ENCODE measurements around the gene ALG1.

The ALG1 gene

DNA sequence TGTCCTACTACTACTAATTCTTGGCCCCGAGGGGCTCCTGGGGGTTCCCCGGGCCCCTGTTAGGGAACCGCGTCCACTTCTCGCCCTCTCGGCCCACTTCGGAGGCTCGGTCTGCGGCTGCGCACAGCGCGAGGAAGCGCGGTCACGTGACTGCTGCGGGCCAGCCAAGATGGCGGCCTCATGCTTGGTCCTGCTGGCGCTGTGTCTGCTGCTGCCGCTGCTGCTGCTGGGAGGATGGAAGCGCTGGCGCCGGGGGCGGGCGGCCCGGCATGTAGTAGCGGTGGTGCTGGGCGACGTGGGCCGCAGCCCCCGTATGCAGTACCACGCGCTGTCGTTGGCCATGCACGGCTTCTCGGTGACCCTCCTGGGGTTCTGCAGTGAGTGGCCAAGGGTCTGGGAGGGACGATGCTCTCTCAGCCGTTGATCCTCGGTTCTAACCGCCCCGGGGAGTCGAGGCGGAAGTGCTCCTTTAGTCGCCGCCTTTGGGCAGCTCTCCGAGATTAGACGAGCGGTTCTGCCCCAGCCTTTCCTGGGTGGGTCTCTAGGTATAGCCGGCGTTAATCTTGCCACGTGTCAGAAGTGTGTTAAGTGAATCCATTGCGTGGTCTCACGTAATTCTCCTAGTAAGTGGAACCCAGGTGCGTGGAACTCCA lies at the start of gene ALG1:
Gene ALG1, plus strand, starts transcription at position 163 of the 653 bp plus-strand sequence. Its CDS starts 7 bp downstream, at position 170.
- in situ Hi-C loops (cut with MboI; ENCODE audit: low sequenced_read_pairs), result no loop called here

GRCh38 chr16:5022521-5022920 lies 49.1 kb upstream of the ALG1 start:
- Histone ChIP-seq H3K27me3 (ENCODE audit: low read depth) (no peaks in the 10 kb centered on the region), H3K9me3 (no peaks in the 10 kb centered on the region), H3K4me3 (no peak overlapping the region), H3K36me3 (replicated peaks) (no peaks in the 10 kb centered on the region), H3K4me1 (no peaks in the 10 kb centered on the region)
- no peak for DNase-seq (ENCODE audit: low spot score in 2 of 2)
- in situ Hi-C loops (cut with MboI; ENCODE audit: low sequenced_read_pairs), result no loop called here

More for the DNA sequence above, at the start of gene ALG1:
- peak within 1 kb of the TSS; percentile 87 for H3K4me3 ChIP-seq
- peaks cover 10% of the 10 kb centered on the region for H3K27me3 ChIP-seq (ENCODE audit: low read depth)
- H3K9me3 ChIP-seq, result no peaks in the 10 kb centered on the region
- H3K4me1 ChIP-seq, result peaks cover 3% of the 10 kb centered on the region; the same call in 1 of the 2 replicates
- DNase-seq (ENCODE audit: low spot score in 2 of 2), result peak; percentile 81 to 91
- peaks cover 14% of the 10 kb centered on the region for H3K36me3 ChIP-seq (replicated peaks)

DNA sequence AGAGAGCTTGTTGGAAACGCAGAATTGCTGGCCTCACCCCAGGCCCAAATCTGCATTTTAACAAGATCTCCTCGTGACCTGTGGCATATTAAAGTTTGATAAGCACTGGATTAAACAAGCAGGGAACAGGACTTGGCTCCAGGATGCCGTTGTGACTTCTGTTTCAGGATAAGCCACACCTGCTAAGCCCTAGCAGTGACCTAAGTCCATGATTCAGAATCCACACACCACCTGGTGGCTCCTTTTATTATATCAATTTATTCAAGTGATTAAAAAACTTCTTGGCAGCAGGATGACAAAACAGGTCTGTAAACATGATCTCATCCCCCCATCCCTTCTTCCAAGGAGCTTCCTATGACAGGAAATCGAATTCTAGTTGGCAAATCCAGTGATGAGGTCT lies 47.0 kb upstream of the ALG1 start:
- DNase-seq (ENCODE audit: low spot score in 2 of 2), result no peak
- Histone ChIP-seq H3K4me3 (no peak overlapping the region), H3K4me1 (no peaks in the 10 kb centered on the region), H3K36me3 (replicated peaks) (no peaks in the 10 kb centered on the region), H3K9me3 (no peaks in the 10 kb centered on the region), H3K27me3 (ENCODE audit: low read depth) (no peaks in the 10 kb centered on the region)
- in situ Hi-C loops (cut with MboI; ENCODE audit: low sequenced_read_pairs), result no loop called here

- Histone ChIP-seq H3K9me3 (no peaks in the 10 kb centered on the region), H3K4me1 (no peaks in the 10 kb centered on the region), H3K4me3 (no peak overlapping the region), H3K27me3 (ENCODE audit: low read depth) (no peaks in the 10 kb centered on the region), H3K36me3 (replicated peaks) (no peaks in the 10 kb centered on the region)
- in situ Hi-C loops (cut with MboI; ENCODE audit: low sequenced_read_pairs), result no loop called here
- DNase-seq (ENCODE audit: low spot score in 2 of 2), result peak in 1 of 2 experiments; percentile 43
Observed at GRCh38 chr16:5025171-5025632, 46.4 kb upstream of the ALG1 start.

GRCh38 chr16:5026664-5027063 lies 45.0 kb upstream of the ALG1 start:
- no peaks in the 10 kb centered on the region for H3K4me1 ChIP-seq
- no peaks in the 10 kb centered on the region for H3K36me3 ChIP-seq (replicated peaks)
- no peak for DNase-seq (ENCODE audit: low spot score in 2 of 2)
- no peaks in the 10 kb centered on the region for H3K9me3 ChIP-seq
- in situ Hi-C loops (cut with MboI; ENCODE audit: low sequenced_read_pairs), result no loop called here
- H3K27me3 ChIP-seq (ENCODE audit: low read depth), result no peaks in the 10 kb centered on the region
- H3K4me3 ChIP-seq, result no peak overlapping the region

- in situ Hi-C loops (cut with MboI; ENCODE audit: low sequenced_read_pairs), result no loop called here
- Histone ChIP-seq H3K27me3 (ENCODE audit: low read depth) (no peaks in the 10 kb centered on the region), H3K36me3 (replicated peaks) (no peaks in the 10 kb centered on the region), H3K9me3 (no peaks in the 10 kb centered on the region), H3K4me3 (no peak overlapping the region), H3K4me1 (no peaks in the 10 kb centered on the region)
- DNase-seq (ENCODE audit: low spot score in 2 of 2), result no peak
Observed at GRCh38 chr16:5027086-5027485, 44.6 kb upstream of the ALG1 start.

GRCh38 chr16:5027575-5028235 lies 43.9 kb upstream of the ALG1 start:
- H3K36me3 ChIP-seq (replicated peaks), result no peaks in the 10 kb centered on the region
- H3K27me3 ChIP-seq (ENCODE audit: low read depth), result no peaks in the 10 kb centered on the region
- H3K4me1 ChIP-seq, result peaks cover 2% of the 10 kb centered on the region; the same call in 1 of the 2 replicates
- H3K9me3 ChIP-seq, result no peaks in the 10 kb centered on the region
- DNase-seq (ENCODE audit: low spot score in 2 of 2), result no peak
- in situ Hi-C loops (cut with MboI; ENCODE audit: low sequenced_read_pairs), result no loop called here
- H3K4me3 ChIP-seq, result no peak overlapping the region

- peaks cover 4% of the 10 kb centered on the region for H3K4me1 ChIP-seq
- no peaks in the 10 kb centered on the region for H3K9me3 ChIP-seq
- in situ Hi-C loops (cut with MboI; ENCODE audit: low sequenced_read_pairs), result no loop called here
- no peaks in the 10 kb centered on the region for H3K27me3 ChIP-seq (ENCODE audit: low read depth)
- no peak overlapping the region for H3K4me3 ChIP-seq
- H3K36me3 ChIP-seq (replicated peaks), result no peaks in the 10 kb centered on the region
- no peak for DNase-seq (ENCODE audit: low spot score in 2 of 2)
Observed at GRCh38 chr16:5028950-5029475, 42.6 kb upstream of the ALG1 start.

DNA sequence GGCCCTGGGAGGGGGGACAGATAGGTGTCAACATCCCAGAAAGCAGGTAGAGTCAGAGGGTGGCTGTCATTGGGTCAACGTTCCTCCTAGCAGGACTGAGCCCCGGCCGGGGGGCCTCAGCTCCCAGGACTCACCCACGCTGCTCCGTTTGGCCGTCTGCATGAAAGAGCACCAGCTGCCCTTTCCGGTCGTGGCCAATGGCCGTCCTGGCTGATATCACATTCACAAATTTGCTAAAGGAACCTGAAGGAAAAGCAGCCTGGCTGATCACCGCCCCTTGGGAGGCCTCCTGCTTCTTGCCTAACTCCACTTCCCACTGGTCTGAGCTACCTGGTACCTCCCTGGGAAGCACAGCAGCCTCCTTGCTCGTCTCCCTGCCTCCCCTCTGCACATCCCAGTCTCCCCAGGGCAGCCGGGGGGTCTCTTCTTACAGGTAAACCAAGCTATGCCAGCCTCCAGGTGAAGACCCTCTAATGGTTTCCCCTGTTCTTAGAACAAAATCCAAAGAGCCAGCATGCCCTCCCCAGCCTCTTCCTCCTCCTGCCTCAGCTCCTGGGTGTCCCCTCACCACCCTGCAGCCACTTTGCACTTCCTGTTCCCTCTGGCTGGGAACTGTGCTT lies 41.3 kb upstream of the ALG1 start:
- in situ Hi-C loops (cut with MboI; ENCODE audit: low sequenced_read_pairs), result no loop called here
- no peaks in the 10 kb centered on the region for H3K27me3 ChIP-seq (ENCODE audit: low read depth)
- no peak overlapping the region for H3K4me3 ChIP-seq
- H3K9me3 ChIP-seq, result no peaks in the 10 kb centered on the region
- no peaks in the 10 kb centered on the region for H3K36me3 ChIP-seq (replicated peaks)
- peaks cover 7% of the 10 kb centered on the region for H3K4me1 ChIP-seq
- DNase-seq (ENCODE audit: low spot score in 2 of 2), result no peak

DNA sequence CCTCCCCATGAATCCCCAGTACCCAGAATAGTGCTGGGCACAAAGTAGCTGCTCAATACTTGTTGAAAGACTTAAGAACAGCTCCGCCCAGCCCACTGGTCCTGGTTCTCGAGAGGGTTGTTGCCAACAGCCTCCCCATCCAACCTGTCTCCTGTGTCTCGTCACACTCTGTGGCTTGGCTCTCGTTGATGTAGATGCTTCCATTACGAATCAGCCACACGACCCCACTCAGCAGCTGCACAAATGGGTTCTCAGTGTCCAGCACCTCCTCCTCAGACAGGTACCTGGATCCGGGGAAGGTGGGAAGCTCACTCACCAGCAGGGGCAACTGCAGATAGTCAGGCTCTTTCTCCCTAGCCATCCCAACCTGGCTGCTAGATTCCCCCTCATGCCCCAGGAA lies 40.0 kb upstream of the ALG1 start:
- H3K4me3 ChIP-seq, result no peak overlapping the region
- H3K9me3 ChIP-seq, result no peaks in the 10 kb centered on the region
- in situ Hi-C loops (cut with MboI; ENCODE audit: low sequenced_read_pairs), result no loop called here
- H3K4me1 ChIP-seq, result peaks cover 7% of the 10 kb centered on the region
- no peaks in the 10 kb centered on the region for H3K36me3 ChIP-seq (replicated peaks)
- DNase-seq (ENCODE audit: low spot score in 2 of 2), result no peak
- H3K27me3 ChIP-seq (ENCODE audit: low read depth), result no peaks in the 10 kb centered on the region

GRCh38 chr16:5032748-5033167 lies 38.9 kb upstream of the ALG1 start:
- no peak for DNase-seq (ENCODE audit: low spot score in 2 of 2)
- Histone ChIP-seq H3K4me3 (peak overlapping the region; percentile 92), H3K36me3 (replicated peaks) (no peaks in the 10 kb centered on the region), H3K4me1 (peaks cover 7% of the 10 kb centered on the region), H3K27me3 (ENCODE audit: low read depth) (no peaks in the 10 kb centered on the region), H3K9me3 (no peaks in the 10 kb centered on the region)
- in situ Hi-C loops (cut with MboI; ENCODE audit: low sequenced_read_pairs), result no loop called here

GRCh38 chr16:5033256-5034166 lies 38.1 kb upstream of the ALG1 start, which contains the start of gene NAGPA:
TSS of gene NAGPA (minus strand) at chr16:5033935. CDS start at chr16:5033914, 21 bp downstream.
- Histone ChIP-seq H3K27me3 (ENCODE audit: low read depth) (no peaks in the 10 kb centered on the region), H3K9me3 (no peaks in the 10 kb centered on the region), H3K36me3 (replicated peaks) (no peaks in the 10 kb centered on the region), H3K4me1 (peaks cover 7% of the 10 kb centered on the region), H3K4me3 (peak within 1 kb of the TSS; percentile 92)
- DNase-seq (ENCODE audit: low spot score in 2 of 2), result peak; percentile 75 to 89
- in situ Hi-C loops (cut with MboI; ENCODE audit: low sequenced_read_pairs), result no loop called here

DNA sequence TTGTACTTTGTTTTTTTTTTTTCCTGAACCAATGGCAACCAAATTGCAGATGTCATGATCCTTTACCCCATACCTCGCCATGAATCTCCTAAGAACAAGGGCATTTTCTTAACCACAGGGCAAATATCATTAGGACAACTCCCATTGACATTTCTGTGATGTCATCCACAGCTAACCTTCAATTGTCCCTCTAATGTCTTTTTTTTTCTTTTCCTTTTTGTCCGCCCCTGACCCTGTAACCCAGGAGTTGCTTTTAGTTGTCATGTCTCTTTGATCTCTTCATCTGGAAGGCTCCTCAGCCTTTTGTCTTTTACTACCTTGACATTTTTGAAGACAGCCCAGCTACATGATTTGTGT lies 37.5 kb upstream of the ALG1 start:
- H3K4me3 ChIP-seq, result peak overlapping the region; percentile 92
- no peaks in the 10 kb centered on the region for H3K27me3 ChIP-seq (ENCODE audit: low read depth)
- in situ Hi-C loops (cut with MboI; ENCODE audit: low sequenced_read_pairs), result no loop called here
- no peaks in the 10 kb centered on the region for H3K36me3 ChIP-seq (replicated peaks)
- no peaks in the 10 kb centered on the region for H3K9me3 ChIP-seq
- DNase-seq (ENCODE audit: low spot score in 2 of 2), result no peak
- peaks cover 7% of the 10 kb centered on the region for H3K4me1 ChIP-seq

All from HAP-1 (cell line).